H9 (cell line): ENCODE data around the gene ZNF688. TPM values are rescaled to one million over a fixed set of nuclear protein-coding genes. Genes with fewer than 3 reads are reported as not detected.

Experiments used
- DNase-seq: peaks from one replicate; pipeline ENCODE4 v3.0.0-alpha.2; 2017
- H2AFZ ChIP-seq: one replicate; pipeline ENCODE4 v1.6.1; 2013; ENCODE audit warnings: mild to moderate bottlenecking, low read length, control low read depth, moderate library complexity
- H2AK5ac ChIP-seq: 2 replicates; pipeline ENCODE4 v1.6.1; 2013; ENCODE audit warnings: low read length, control low read depth, mixed read lengths; ENCODE audit not compliant: insufficient read length
- H2BK120ac ChIP-seq: one replicate; pipeline ENCODE4 v1.6.1; 2013; ENCODE audit warnings: low read depth, mild to moderate bottlenecking, low read length, control low read depth, inconsistent platforms; ENCODE audit not compliant: poor library complexity, severe bottlenecking
- H2BK12ac ChIP-seq: 2 replicates; pipeline ENCODE4 v1.6.1; 2013; ENCODE audit warnings: low read length, control low read depth, mixed read lengths, low read depth; ENCODE audit not compliant: insufficient read length
- H2BK15ac ChIP-seq: 2 replicates; pipeline ENCODE4 v1.6.1; 2013; ENCODE audit warnings: low read depth, low read length, control low read depth
- H2BK20ac ChIP-seq: one replicate; pipeline ENCODE4 v1.6.1; 2013; ENCODE audit warnings: low read depth, mild to moderate bottlenecking, low read length, control low read depth, inconsistent platforms; ENCODE audit not compliant: poor library complexity, severe bottlenecking
- H2BK5ac ChIP-seq: 2 replicates; pipeline ENCODE4 v1.6.1; 2013; ENCODE audit warnings: low read length, control low read depth, mixed read lengths; ENCODE audit not compliant: insufficient read length
- H3K14ac ChIP-seq: 2 replicates; pipeline ENCODE4 v1.6.1; 2013; ENCODE audit warnings: low read length, control low read depth; ENCODE audit not compliant: insufficient read depth
- H3K18ac ChIP-seq: 2 replicates; pipeline ENCODE4 v1.6.1; 2013; ENCODE audit warnings: low read depth, mild to moderate bottlenecking, mixed read lengths, low read length, control low read depth; ENCODE audit not compliant: insufficient read length
- H3K23ac ChIP-seq: 2 replicates; pipeline ENCODE4 v1.6.1; 2013; ENCODE audit warnings: low read length, control low read depth, mixed read lengths, low read depth; ENCODE audit not compliant: insufficient read length
- H3K23me2 ChIP-seq: 2 replicates; pipeline ENCODE4 v1.6.1; 2013; ENCODE audit warnings: low read depth, mild to moderate bottlenecking, mixed read lengths, low read length, control low read depth; ENCODE audit not compliant: insufficient read length, poor library complexity, severe bottlenecking
- H3K27ac ChIP-seq: 2 replicates; pipeline ENCODE4 v1.5.1; 2013; ENCODE audit warnings: low read length, control low read depth, mixed read lengths, low read depth; ENCODE audit not compliant: insufficient read length
- H3K27me3 ChIP-seq: 2 replicates; pipeline ENCODE4 v1.6.1; 2013; ENCODE audit warnings: low read length, control low read depth, inconsistent platforms; ENCODE audit not compliant: insufficient read depth
- H3K4ac ChIP-seq: 2 replicates; pipeline ENCODE4 v1.6.1; 2013; ENCODE audit warnings: low read depth, mild to moderate bottlenecking, control low read depth, inconsistent platforms, low read length, moderate library complexity
- H3K4me1 ChIP-seq: 2 replicates; pipeline ENCODE4 v1.6.1; 2013; ENCODE audit warnings: low read length, control low read depth, inconsistent platforms; ENCODE audit not compliant: insufficient read depth
- H3K4me2 ChIP-seq: 2 replicates; pipeline ENCODE4 v1.6.1; 2013; ENCODE audit warnings: low read length, control low read depth, mixed read lengths; ENCODE audit not compliant: insufficient read length, insufficient read depth
- H3K56ac ChIP-seq: 2 replicates; pipeline ENCODE4 v1.6.1; 2013; ENCODE audit warnings: low read depth, mild to moderate bottlenecking, mixed read lengths, low read length, control low read depth; ENCODE audit not compliant: insufficient read length
- H3K79me1 ChIP-seq: 2 replicates; pipeline ENCODE4 v1.6.1; 2013; ENCODE audit warnings: low read depth, mild to moderate bottlenecking, moderate library complexity, low read length, control low read depth, inconsistent platforms; ENCODE audit not compliant: insufficient read depth, poor library complexity, severe bottlenecking
- H3K79me2 ChIP-seq: 2 replicates; pipeline ENCODE4 v1.6.1; 2013; ENCODE audit warnings: low read length, control low read depth, inconsistent platforms; ENCODE audit not compliant: insufficient read depth
- H3K9ac ChIP-seq: 2 replicates; pipeline ENCODE4 v1.6.1; 2013; ENCODE audit warnings: low read length, control low read depth, mixed read lengths; ENCODE audit not compliant: insufficient read length; ENCODE audit errors: extremely low read depth
- H3K9me3 ChIP-seq: one replicate; pipeline ENCODE4 v1.6.1; 2013; ENCODE audit warnings: low read depth, low read length, inconsistent platforms; ENCODE audit not compliant: control insufficient read depth
- H3T11ph ChIP-seq: one replicate; pipeline ENCODE4 v1.6.1; 2013; ENCODE audit warnings: mild to moderate bottlenecking, low read length, control low read depth, inconsistent platforms
- H4K20me1 ChIP-seq: one replicate; pipeline ENCODE4 v1.6.1; 2013; ENCODE audit not compliant: control insufficient read depth, insufficient read length, insufficient read depth
- H4K5ac ChIP-seq: 2 replicates; pipeline ENCODE4 v1.6.1; 2013; ENCODE audit warnings: low read depth, mild to moderate bottlenecking, mixed read lengths, low read length, control low read depth; ENCODE audit not compliant: insufficient read length
- H4K8ac ChIP-seq: replicated peaks from 2 replicates; pipeline ENCODE4 v1.6.1; 2013; ENCODE audit warnings: low read length, control low read depth, mixed read lengths, low read depth; ENCODE audit not compliant: insufficient read length
- H4K91ac ChIP-seq: 2 replicates; pipeline ENCODE4 v1.6.1; 2013; ENCODE audit warnings: low read depth, mild to moderate bottlenecking, moderate library complexity, mixed read lengths, low read length, control low read depth; ENCODE audit not compliant: insufficient read length
- H3K27ac Mint-ChIP-seq, 3 experiments: 2 replicates in 2 of 3; 3 replicates in 1 of 3; pipeline ENCODE4 v1.8.0; 2020 to 2021; ENCODE audit warnings: mixed read lengths in 3 of 3, mild to moderate bottlenecking in 1 of 3, moderate library complexity in 1 of 3
- H3K27me3 Mint-ChIP-seq: 2 replicates; pipeline ENCODE4 v1.8.0; 2021; ENCODE audit warnings: low read depth, mild to moderate bottlenecking, moderate library complexity, mixed read lengths
- H3K36me3 Mint-ChIP-seq, 3 experiments: 2 replicates in 2 of 3; 3 replicates in 1 of 3; pipeline ENCODE4 v1.8.0; 2020 to 2021; ENCODE audit warnings: low read depth in 3 of 3, mixed read lengths in 3 of 3; ENCODE audit not compliant: insufficient read depth in 1 of 3
- H3K4me1 Mint-ChIP-seq, 2 experiments: 2 replicates each; pipeline ENCODE4 v1.8.0; 2020; ENCODE audit warnings: mixed read lengths in 2 of 2
- H3K4me3 Mint-ChIP-seq, 2 experiments: 2 replicates in 1 of 2; 3 replicates in 1 of 2; pipeline ENCODE4 v1.8.0; 2020 to 2021; ENCODE audit warnings: mild to moderate bottlenecking in 2 of 2, mixed read lengths in 2 of 2, moderate library complexity in 1 of 2
- H3K9me3 Mint-ChIP-seq, 2 experiments: 2 replicates in 1 of 2; 3 replicates in 1 of 2; pipeline ENCODE4 v1.8.0; 2020; ENCODE audit warnings: mild to moderate bottlenecking in 2 of 2, mixed read lengths in 2 of 2, moderate library complexity in 1 of 2
- WGBS: extraction: QIAGEN DNeasy Blood & Tissue Kit; methylation state at CpG from one replicate; pipeline ENCODE4 v1.1.7; 2013; ENCODE audit warnings: missing lambda C conversion rate, low lambda C conversion rate, mixed read lengths; ENCODE audit not compliant: insufficient read length; ENCODE audit errors: extremely low coverage; 5-methylcytosine and 5-hydroxymethylcytosine counted together
- total RNA-seq: library from RNA; stranded (reverse); gene quantifications from 2 replicates; pipeline ENCODE4 v1.2.1, GENCODE V29; 2021
- TF ChIP-seq, protein P1 (sequence below): fragments of 200-600 bp; sonication (generic); conservative IDR thresholded peaks from 3 replicates; pipeline ENCODE4 v1.8.0; 2021; ENCODE audit warnings: antibody characterized with exemption, mild to moderate bottlenecking

Gene ZNF688
- total RNA-seq, 1 experiment from 2014 or later, result 4.5 TPM

DNA sequence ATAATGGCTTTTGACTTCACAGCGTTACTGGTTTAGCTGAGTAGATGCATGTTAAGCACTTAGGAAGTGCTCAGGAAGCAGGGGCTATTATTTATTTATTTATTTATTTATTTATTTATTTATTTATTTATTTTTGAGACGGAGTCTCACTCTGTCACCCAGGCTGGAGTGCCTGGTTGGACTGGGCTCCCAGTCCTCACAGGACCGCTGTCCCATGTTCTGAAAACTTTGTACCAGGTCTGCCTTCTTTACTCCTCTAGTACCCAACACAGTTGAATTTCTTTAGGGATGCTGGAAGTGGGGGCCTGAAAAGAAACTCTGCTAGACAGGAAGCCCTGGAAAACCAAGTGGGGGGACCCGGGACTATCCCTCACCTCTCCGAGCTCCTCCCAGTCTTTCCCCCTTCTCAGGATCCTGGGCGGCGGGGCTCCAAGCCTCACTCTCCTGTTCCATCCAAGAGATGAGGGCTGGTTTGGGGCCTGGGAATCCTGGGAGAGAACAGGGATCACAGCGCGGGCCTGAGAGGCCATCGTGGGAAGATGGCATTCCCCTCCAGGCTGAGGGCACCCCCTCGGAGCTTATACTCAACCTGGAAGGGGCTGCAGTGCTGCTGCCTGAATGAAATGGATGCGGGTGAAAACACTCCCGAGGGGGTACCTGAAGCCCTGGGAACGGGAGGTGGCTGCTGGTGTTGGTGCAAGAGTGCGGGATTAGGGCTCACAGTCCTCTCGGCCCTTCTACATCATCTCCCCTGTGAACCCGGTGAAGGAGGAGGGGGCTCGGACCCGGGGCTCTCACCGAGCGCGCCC, 674 bp downstream of the ZNF688 start:
- no peak overlapping the region for H2AK5ac ChIP-seq
- H3K79me2 ChIP-seq, result no peaks in the 10 kb centered on the region
- Mint-ChIP-seq H3K4me3 (peak overlapping the region; percentile 83 to 92), H3K27ac (peak overlapping the region; percentile 82 to 97 (median 91); a peak in 6 of 7 replicates), H3K27me3 (peaks cover 12% of the 10 kb centered on the region), H3K36me3 (no peaks in the 10 kb centered on the region), H3K4me1 (peaks cover 13 to 17% of the 10 kb centered on the region in 2 experiments), H3K9me3 (no peaks in the 10 kb centered on the region)
- no peak overlapping the region for H2AFZ ChIP-seq
- H3K23me2 ChIP-seq, result peaks cover 16% of the 10 kb centered on the region
- peak overlapping the region; percentile 41 for H3K9ac ChIP-seq
- H3K27me3 ChIP-seq, result no peaks in the 10 kb centered on the region
- WGBS, result no CpG with 5 or more reads among the region's 22 CpGs
- H4K5ac ChIP-seq, result no peak overlapping the region
- no peak overlapping the region for H3K27ac ChIP-seq
- H3K4me1 ChIP-seq, result no peaks in the 10 kb centered on the region; the same call in 1 of the 2 replicates
- H3K79me1 ChIP-seq, result no peaks in the 10 kb centered on the region
- no peak overlapping the region for H2BK120ac ChIP-seq
- no peak overlapping the region for H3K4ac ChIP-seq
- DNase-seq, result peak; percentile 41
- H2BK5ac ChIP-seq, result no peak overlapping the region
- H4K8ac ChIP-seq, result no peak overlapping the region
- no peaks in the 10 kb centered on the region for H3K9me3 ChIP-seq
- H4K20me1 ChIP-seq, result no peaks in the 10 kb centered on the region
- peak overlapping the region; percentile 72 for H3K14ac ChIP-seq
- TF ChIP-seq, protein P1, sequence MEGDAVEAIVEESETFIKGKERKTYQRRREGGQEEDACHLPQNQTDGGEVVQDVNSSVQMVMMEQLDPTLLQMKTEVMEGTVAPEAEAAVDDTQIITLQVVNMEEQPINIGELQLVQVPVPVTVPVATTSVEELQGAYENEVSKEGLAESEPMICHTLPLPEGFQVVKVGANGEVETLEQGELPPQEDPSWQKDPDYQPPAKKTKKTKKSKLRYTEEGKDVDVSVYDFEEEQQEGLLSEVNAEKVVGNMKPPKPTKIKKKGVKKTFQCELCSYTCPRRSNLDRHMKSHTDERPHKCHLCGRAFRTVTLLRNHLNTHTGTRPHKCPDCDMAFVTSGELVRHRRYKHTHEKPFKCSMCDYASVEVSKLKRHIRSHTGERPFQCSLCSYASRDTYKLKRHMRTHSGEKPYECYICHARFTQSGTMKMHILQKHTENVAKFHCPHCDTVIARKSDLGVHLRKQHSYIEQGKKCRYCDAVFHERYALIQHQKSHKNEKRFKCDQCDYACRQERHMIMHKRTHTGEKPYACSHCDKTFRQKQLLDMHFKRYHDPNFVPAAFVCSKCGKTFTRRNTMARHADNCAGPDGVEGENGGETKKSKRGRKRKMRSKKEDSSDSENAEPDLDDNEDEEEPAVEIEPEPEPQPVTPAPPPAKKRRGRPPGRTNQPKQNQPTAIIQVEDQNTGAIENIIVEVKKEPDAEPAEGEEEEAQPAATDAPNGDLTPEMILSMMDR, result no peak
- no peak overlapping the region for H4K91ac ChIP-seq
- no peak overlapping the region for H3K23ac ChIP-seq
- H3K18ac ChIP-seq, result no peak overlapping the region
- no peak overlapping the region for H2BK15ac ChIP-seq
- H3K4me2 ChIP-seq, result peak overlapping the region; percentile 96
- H3T11ph ChIP-seq, result no peak overlapping the region
- no peak overlapping the region for H3K56ac ChIP-seq
- no peak overlapping the region for H2BK12ac ChIP-seq
- H2BK20ac ChIP-seq, result no peak overlapping the region
